Fibroblast of the conjunctiva (primary cell): ENCODE data around the gene FZD2.
"Not testable (repeated sequence)": the region's sequence is repeated elsewhere in the genome, so short reads cannot be mapped to it uniquely, and the experiment has no call there.

Experiments used
- DNase-seq: peaks from one replicate; pipeline ENCODE4 v3.0.0-alpha.2; 2010; ENCODE audit warnings: low read depth

Gene FZD2

GRCh38 chr17:44556832-44557606 is at the start of gene FZD2:
Gene FZD2, plus strand, starts transcription at chr17:44557484. Its CDS starts 205 bp downstream, at chr17:44557689.
- peak; percentile 98 for DNase-seq

- DNase-seq = not testable (repeated sequence)
Observed at GRCh38 chr17:44511241-44512134, 45.8 kb upstream of the FZD2 start.

- no peak for DNase-seq
Observed at GRCh38 chr17:44518032-44518431, 39.3 kb upstream of the FZD2 start.

GRCh38 chr17:44522883-44523671 is 34.2 kb upstream of the FZD2 start:
- no peak for DNase-seq

GRCh38 chr17:44523672-44523972 is 33.7 kb upstream of the FZD2 start:
- DNase-seq = no peak

GRCh38 chr17:44527102-44527501 is 30.2 kb upstream of the FZD2 start:
- no peak for DNase-seq

GRCh38 chr17:44527954-44528353 is 29.3 kb upstream of the FZD2 start:
- no peak for DNase-seq

GRCh38 chr17:44529864-44530263 is 27.4 kb upstream of the FZD2 start:
- no peak for DNase-seq

- DNase-seq = no peak
Observed at GRCh38 chr17:44530896-44531418, 26.3 kb upstream of the FZD2 start.

- DNase-seq = peak; percentile 80
Observed at GRCh38 chr17:44533533-44534246, 23.6 kb upstream of the FZD2 start.

- DNase-seq = no peak
Observed at GRCh38 chr17:44536090-44536953, 21.0 kb upstream of the FZD2 start.

GRCh38 chr17:44537922-44538321 is 19.4 kb upstream of the FZD2 start:
- not testable (repeated sequence) for DNase-seq

- DNase-seq = no peak
Observed at GRCh38 chr17:44539673-44540072, 17.6 kb upstream of the FZD2 start.

GRCh38 chr17:44540246-44541084 is 16.8 kb upstream of the FZD2 start:
- DNase-seq = no peak

- no peak for DNase-seq
Observed at GRCh38 chr17:44541884-44542581, 15.3 kb upstream of the FZD2 start.

GRCh38 chr17:44543213-44543904 is 13.9 kb upstream of the FZD2 start:
- peak; percentile 61 for DNase-seq

- no peak for DNase-seq
Observed at GRCh38 chr17:44543905-44544523, 13.3 kb upstream of the FZD2 start.
